GM19240 (cell line): ENCODE results near the gene CCDC88B.
"Not testable (repeated sequence)": the region's sequence is repeated elsewhere in the genome, so short reads cannot be mapped to it uniquely, and the experiment has no call there.

Experiments used
- DNase-seq: peaks from one replicate; pipeline ENCODE4 v3.0.0; 2011; ENCODE audit warnings: low spot score; ENCODE audit not compliant: insufficient read length

CCDC88B gene

GRCh38 chr11:64321533-64321932 lies 18.5 kb upstream of the CCDC88B start:
- DNase-seq = no peak

- DNase-seq = no peak
These were observed 17.1 kb upstream of the CCDC88B start for GRCh38 chr11:64322925-64323260.

- no peak for DNase-seq
These were observed 16.6 kb upstream of the CCDC88B start for GRCh38 chr11:64323373-64323772.

- not testable (repeated sequence) for DNase-seq
These were observed 16.0 kb upstream of the CCDC88B start for GRCh38 chr11:64323984-64324383.

GRCh38 chr11:64324692-64325469 lies 15.1 kb upstream of the CCDC88B start:
- no peak for DNase-seq

- DNase-seq = no peak
These were observed 12.6 kb upstream of the CCDC88B start for GRCh38 chr11:64327375-64327774.

GRCh38 chr11:64327993-64328392 lies 12.0 kb upstream of the CCDC88B start:
- no peak for DNase-seq

- DNase-seq = no peak
These were observed 9.1 kb upstream of the CCDC88B start for GRCh38 chr11:64330888-64331287.

- peak; percentile 61 for DNase-seq
These were observed 8.2 kb upstream of the CCDC88B start for GRCh38 chr11:64331569-64332371.

GRCh38 chr11:64333556-64333955 lies 6.4 kb upstream of the CCDC88B start:
- DNase-seq = no peak

- peak; percentile 85 for DNase-seq
These were observed 5.0 kb upstream of the CCDC88B start for GRCh38 chr11:64334764-64335735.

GRCh38 chr11:64337538-64338249 lies 2.3 kb upstream of the CCDC88B start:
- no peak for DNase-seq

GRCh38 chr11:64338716-64339115 lies 1.3 kb upstream of the CCDC88B start:
- no peak for DNase-seq

GRCh38 chr11:64339286-64339685 lies 718 bp upstream of the CCDC88B start:
- DNase-seq = no peak

GRCh38 chr11:64340671-64341335 lies 799 bp downstream of the CCDC88B start:
- DNase-seq = no peak

GRCh38 chr11:64341429-64341828 lies 1.4 kb downstream of the CCDC88B start:
- DNase-seq = no peak

GRCh38 chr11:64341851-64342791 lies 2.1 kb downstream of the CCDC88B start:
- peak; percentile 96 for DNase-seq

GRCh38 chr11:64342869-64343745 lies 3.1 kb downstream of the CCDC88B start:
- no peak for DNase-seq
